HepG2 (cell line): ENCODE results near the gene ASPRV1. TPM values are rescaled to one million over a fixed set of nuclear protein-coding genes. Genes with fewer than 3 reads are reported as not detected.

Source experiments
- BHLHE40 ChIP-seq: IDR thresholded peaks from 2 replicates; pipeline ENCODE4 v1.6.1; 2011; ENCODE audit warnings: low read length, improper control_type of control experiment
- CENPX ChIP-seq: sonication (generic); formaldehyde crosslinking; IDR thresholded peaks from 2 replicates; pipeline ENCODE4 v1.9.0; 2021; ENCODE audit warnings: mild to moderate bottlenecking, missing genetic modification reagents, moderate library complexity
- GPN1 ChIP-seq: sonication (generic); formaldehyde crosslinking; IDR thresholded peaks from 2 replicates; pipeline ENCODE4 v1.5.1; 2020; ENCODE audit warnings: missing genetic modification reagents, borderline replicate concordance
- JARID2 ChIP-seq: sonication (generic); formaldehyde crosslinking; IDR thresholded peaks from 2 replicates; pipeline ENCODE4 v1.8.1; 2023; ENCODE audit warnings: missing genetic modification reagents, inconsistent platforms; ENCODE audit not compliant: insufficient replicate concordance
- KAT8 ChIP-seq: IDR thresholded peaks from 2 replicates; pipeline ENCODE4 v1.6.1; 2016; ENCODE audit warnings: missing genetic modification reagents, missing compliant biosample characterization
- NBN ChIP-seq: fragments of 450-650 bp; conservative IDR thresholded peaks from 2 replicates; pipeline ENCODE4 v1.6.1; 2017
- RCOR2 ChIP-seq: IDR thresholded peaks from 2 replicates; pipeline ENCODE4 v1.6.1; 2016; ENCODE audit warnings: missing biosample characterization, missing genetic modification reagents
- SP5 ChIP-seq: IDR thresholded peaks from 2 replicates; pipeline ENCODE4 v1.6.1; 2016; ENCODE audit warnings: low read depth, borderline replicate concordance
- TGIF2 ChIP-seq: IDR thresholded peaks from 2 replicates; pipeline ENCODE4 v1.6.1; 2016; ENCODE audit warnings: control low read depth, missing compliant biosample characterization
- ZMAT3 ChIP-seq: sonication (generic); formaldehyde crosslinking; conservative IDR thresholded peaks from 2 replicates; pipeline ENCODE4 v1.7.0; 2021; ENCODE audit warnings: missing genetic modification reagents
- ZNF660 ChIP-seq: sonication (generic); formaldehyde crosslinking; IDR thresholded peaks from 2 replicates; pipeline ENCODE4 v1.5.1; 2020; ENCODE audit warnings: mild to moderate bottlenecking, low read depth, missing genetic modification reagents, borderline replicate concordance
- ZSCAN31 ChIP-seq: sonication (generic); formaldehyde crosslinking; IDR thresholded peaks from 2 replicates; pipeline ENCODE4 v1.5.0; 2020; ENCODE audit warnings: low read depth, mild to moderate bottlenecking, missing genetic modification reagents
- polyA plus RNA-seq, 8 experiments: library from polyadenylated mRNA; depleted of rRNA in 3 of 8; stranded (reverse) in 7 of 8; unstranded in 1 of 8; fragments of >200 nt; fragmentation: Illumina TruSeq in 4 of 8; extraction: Trizol in 4 of 8; gene quantifications; 2 replicates each; pipeline versions ENCODE4 v1.2.1 to v1.2.3, GENCODE V29; 2011 to 2016; ENCODE audit warnings: low read depth in 4 of 8, missing spikeins in 1 of 8, mixed read lengths in 1 of 8; ENCODE audit not compliant: insufficient read depth in 1 of 8
- total RNA-seq, 5 experiments: library from RNA; depleted of rRNA; stranded (reverse); fragments of >200 nt; fragmentation: Illumina TruSeq; extraction: Trizol; gene quantifications; 2 replicates each; pipeline ENCODE4 v1.2.3, GENCODE V29; 2016; ENCODE audit warnings: low read depth in 1 of 5
- TF ChIP-seq, protein P1 (sequence below): IDR thresholded peaks from 2 replicates; pipeline ENCODE4 v1.4.0; 2020; ENCODE audit warnings: mild to moderate bottlenecking, missing genetic modification reagents
- TF ChIP-seq, protein P2 (sequence below): sonication (generic); formaldehyde crosslinking; IDR thresholded peaks from 2 replicates; pipeline ENCODE4 v1.4.0; 2020; ENCODE audit warnings: missing genetic modification reagents
- TF ChIP-seq, protein P3 (sequence below), 2 experiments: fragments of 450-650 bp in 1 of 2; sonication (generic) in 1 of 2; formaldehyde crosslinking in 1 of 2; IDR thresholded peaks; 2 replicates each; pipeline versions ENCODE4 v1.6.1 to v1.8.0; 2016 to 2022; ENCODE audit warnings: antibody characterized with exemption in 1 of 2, mild to moderate bottlenecking in 1 of 2, missing genetic modification reagents in 1 of 2

ASPRV1 gene
- total and polyA plus RNA-seq, 2 of the 13 experiments (the other 11 are each of a cell fraction or from before 2014, with no cell fraction given), result 0.40 to 0.48 TPM

DNA sequence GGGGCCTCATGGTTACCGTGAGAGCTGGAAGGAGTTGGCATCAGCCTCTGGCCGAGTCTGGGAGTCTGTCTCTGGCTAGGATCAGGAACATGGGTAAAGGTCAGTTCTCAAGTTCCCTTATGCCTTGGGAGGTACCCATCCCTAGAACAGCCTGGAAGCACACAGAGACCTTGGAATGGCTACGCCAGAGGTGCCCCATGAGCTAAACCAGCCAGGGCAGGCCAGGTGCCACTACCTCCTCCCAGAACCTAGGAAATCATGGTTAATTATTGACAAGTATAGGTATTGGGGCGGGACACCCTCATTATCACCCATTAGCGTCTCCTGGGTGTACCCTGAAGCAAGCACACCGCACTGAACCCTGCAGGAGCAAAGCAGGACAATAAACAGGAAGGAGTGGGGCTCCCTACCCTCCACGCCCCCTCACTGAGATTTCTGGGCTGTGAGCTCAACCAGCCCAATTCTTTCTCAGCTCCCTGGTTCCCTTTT, 3.0 kb upstream of the ASPRV1 start (continued):
- TF ChIP-seq, protein P1, sequence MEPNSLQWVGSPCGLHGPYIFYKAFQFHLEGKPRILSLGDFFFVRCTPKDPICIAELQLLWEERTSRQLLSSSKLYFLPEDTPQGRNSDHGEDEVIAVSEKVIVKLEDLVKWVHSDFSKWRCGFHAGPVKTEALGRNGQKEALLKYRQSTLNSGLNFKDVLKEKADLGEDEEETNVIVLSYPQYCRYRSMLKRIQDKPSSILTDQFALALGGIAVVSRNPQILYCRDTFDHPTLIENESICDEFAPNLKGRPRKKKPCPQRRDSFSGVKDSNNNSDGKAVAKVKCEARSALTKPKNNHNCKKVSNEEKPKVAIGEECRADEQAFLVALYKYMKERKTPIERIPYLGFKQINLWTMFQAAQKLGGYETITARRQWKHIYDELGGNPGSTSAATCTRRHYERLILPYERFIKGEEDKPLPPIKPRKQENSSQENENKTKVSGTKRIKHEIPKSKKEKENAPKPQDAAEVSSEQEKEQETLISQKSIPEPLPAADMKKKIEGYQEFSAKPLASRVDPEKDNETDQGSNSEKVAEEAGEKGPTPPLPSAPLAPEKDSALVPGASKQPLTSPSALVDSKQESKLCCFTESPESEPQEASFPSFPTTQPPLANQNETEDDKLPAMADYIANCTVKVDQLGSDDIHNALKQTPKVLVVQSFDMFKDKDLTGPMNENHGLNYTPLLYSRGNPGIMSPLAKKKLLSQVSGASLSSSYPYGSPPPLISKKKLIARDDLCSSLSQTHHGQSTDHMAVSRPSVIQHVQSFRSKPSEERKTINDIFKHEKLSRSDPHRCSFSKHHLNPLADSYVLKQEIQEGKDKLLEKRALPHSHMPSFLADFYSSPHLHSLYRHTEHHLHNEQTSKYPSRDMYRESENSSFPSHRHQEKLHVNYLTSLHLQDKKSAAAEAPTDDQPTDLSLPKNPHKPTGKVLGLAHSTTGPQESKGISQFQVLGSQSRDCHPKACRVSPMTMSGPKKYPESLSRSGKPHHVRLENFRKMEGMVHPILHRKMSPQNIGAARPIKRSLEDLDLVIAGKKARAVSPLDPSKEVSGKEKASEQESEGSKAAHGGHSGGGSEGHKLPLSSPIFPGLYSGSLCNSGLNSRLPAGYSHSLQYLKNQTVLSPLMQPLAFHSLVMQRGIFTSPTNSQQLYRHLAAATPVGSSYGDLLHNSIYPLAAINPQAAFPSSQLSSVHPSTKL (CRISPR knock-in tag), result peak; percentile 28; the same call in 1 of the 2 replicates
- TF ChIP-seq BHLHE40 (no peak), SP5 (peak; percentile 62; the same call in 1 of the 2 replicates), GPN1 (CRISPR knock-in tag) (no peak), TGIF2 (no peak), ZNF660 (CRISPR knock-in tag) (no peak), KAT8 (no peak), JARID2 (no peak), NBN (no peak), ZMAT3 (CRISPR knock-in tag) (no peak), ZSCAN31 (no peak), CENPX (CRISPR knock-in tag) (no peak), RCOR2 (no peak)
- TF ChIP-seq, protein P2, sequence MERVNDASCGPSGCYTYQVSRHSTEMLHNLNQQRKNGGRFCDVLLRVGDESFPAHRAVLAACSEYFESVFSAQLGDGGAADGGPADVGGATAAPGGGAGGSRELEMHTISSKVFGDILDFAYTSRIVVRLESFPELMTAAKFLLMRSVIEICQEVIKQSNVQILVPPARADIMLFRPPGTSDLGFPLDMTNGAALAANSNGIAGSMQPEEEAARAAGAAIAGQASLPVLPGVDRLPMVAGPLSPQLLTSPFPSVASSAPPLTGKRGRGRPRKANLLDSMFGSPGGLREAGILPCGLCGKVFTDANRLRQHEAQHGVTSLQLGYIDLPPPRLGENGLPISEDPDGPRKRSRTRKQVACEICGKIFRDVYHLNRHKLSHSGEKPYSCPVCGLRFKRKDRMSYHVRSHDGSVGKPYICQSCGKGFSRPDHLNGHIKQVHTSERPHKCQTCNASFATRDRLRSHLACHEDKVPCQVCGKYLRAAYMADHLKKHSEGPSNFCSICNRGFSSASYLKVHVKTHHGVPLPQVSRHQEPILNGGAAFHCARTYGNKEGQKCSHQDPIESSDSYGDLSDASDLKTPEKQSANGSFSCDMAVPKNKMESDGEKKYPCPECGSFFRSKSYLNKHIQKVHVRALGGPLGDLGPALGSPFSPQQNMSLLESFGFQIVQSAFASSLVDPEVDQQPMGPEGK, result 0 out of 2 replicates have a peak, but pooled peaks have one; percentile 55
- TF ChIP-seq, protein P3, sequence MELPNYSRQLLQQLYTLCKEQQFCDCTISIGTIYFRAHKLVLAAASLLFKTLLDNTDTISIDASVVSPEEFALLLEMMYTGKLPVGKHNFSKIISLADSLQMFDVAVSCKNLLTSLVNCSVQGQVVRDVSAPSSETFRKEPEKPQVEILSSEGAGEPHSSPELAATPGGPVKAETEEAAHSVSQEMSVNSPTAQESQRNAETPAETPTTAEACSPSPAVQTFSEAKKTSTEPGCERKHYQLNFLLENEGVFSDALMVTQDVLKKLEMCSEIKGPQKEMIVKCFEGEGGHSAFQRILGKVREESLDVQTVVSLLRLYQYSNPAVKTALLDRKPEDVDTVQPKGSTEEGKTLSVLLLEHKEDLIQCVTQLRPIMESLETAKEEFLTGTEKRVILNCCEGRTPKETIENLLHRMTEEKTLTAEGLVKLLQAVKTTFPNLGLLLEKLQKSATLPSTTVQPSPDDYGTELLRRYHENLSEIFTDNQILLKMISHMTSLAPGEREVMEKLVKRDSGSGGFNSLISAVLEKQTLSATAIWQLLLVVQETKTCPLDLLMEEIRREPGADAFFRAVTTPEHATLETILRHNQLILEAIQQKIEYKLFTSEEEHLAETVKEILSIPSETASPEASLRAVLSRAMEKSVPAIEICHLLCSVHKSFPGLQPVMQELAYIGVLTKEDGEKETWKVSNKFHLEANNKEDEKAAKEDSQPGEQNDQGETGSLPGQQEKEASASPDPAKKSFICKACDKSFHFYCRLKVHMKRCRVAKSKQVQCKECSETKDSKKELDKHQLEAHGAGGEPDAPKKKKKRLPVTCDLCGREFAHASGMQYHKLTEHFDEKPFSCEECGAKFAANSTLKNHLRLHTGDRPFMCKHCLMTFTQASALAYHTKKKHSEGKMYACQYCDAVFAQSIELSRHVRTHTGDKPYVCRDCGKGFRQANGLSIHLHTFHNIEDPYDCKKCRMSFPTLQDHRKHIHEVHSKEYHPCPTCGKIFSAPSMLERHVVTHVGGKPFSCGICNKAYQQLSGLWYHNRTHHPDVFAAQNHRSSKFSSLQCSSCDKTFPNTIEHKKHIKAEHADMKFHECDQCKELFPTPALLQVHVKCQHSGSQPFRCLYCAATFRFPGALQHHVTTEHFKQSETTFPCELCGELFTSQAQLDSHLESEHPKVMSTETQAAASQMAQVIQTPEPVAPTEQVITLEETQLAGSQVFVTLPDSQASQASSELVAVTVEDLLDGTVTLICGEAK (IDR thresholded peaks at IDR 0.05), result no peak
- TF ChIP-seq, protein P3 (CRISPR knock-in tag; IDR thresholded peaks at IDR 0.05), result no peak
